Smooth muscle cell of the brain vasculature (primary cell): Measurements from ENCODE around the gene DPT.

ENCODE experiments used
- DNase-seq: peaks from one replicate; pipeline ENCODE4 v3.0.0-alpha.2; 2012; ENCODE audit warnings: low read depth, low spot score

Gene DPT

GRCh38 chr1:168700575-168701268, 28.3 kb downstream of the DPT start:
- no peak for DNase-seq

GRCh38 chr1:168698453-168698852, 30.6 kb downstream of the DPT start:
- DNase-seq, result no peak

- no peak for DNase-seq
Observed at GRCh38 chr1:168697356-168698126, 31.5 kb downstream of the DPT start.

- DNase-seq, result no peak
Observed at GRCh38 chr1:168696125-168696760, 32.8 kb downstream of the DPT start.

GRCh38 chr1:168693872-168694238, 35.2 kb downstream of the DPT start:
- DNase-seq, result no peak

- DNase-seq, result no peak
Observed at GRCh38 chr1:168693197-168693871, 35.7 kb downstream of the DPT start.

- no peak for DNase-seq
Observed at GRCh38 chr1:168692472-168692871, 36.5 kb downstream of the DPT start.

- DNase-seq, result no peak
Observed at GRCh38 chr1:168691541-168691940, 37.5 kb downstream of the DPT start.

GRCh38 chr1:168689726-168690602, 39.0 kb downstream of the DPT start:
- no peak for DNase-seq

GRCh38 chr1:168689327-168689657, 39.7 kb downstream of the DPT start:
- DNase-seq, result no peak

GRCh38 chr1:168688644-168689326, 40.2 kb downstream of the DPT start:
- no peak for DNase-seq

GRCh38 chr1:168687816-168688215, 41.2 kb downstream of the DPT start:
- DNase-seq, result no peak

GRCh38 chr1:168686666-168687065, 42.3 kb downstream of the DPT start:
- no peak for DNase-seq

- no peak for DNase-seq
Observed at GRCh38 chr1:168683871-168684270, 45.1 kb downstream of the DPT start.

- no peak for DNase-seq
Observed at GRCh38 chr1:168676861-168677260, 52.1 kb downstream of the DPT start.

- DNase-seq, result no peak
Observed at GRCh38 chr1:168676029-168676812, 52.8 kb downstream of the DPT start.

GRCh38 chr1:168673974-168674683, 54.9 kb downstream of the DPT start:
- DNase-seq, result no peak

- DNase-seq, result no peak
Observed at GRCh38 chr1:168672278-168672677, 56.7 kb downstream of the DPT start.

- DNase-seq, result no peak
Observed at GRCh38 chr1:168671782-168672181, 57.2 kb downstream of the DPT start.
